OCI-LY7 (cell line): ENCODE results near the gene ZNF692. TPM values are rescaled to one million over a fixed set of nuclear protein-coding genes. Genes with fewer than 3 reads are reported as not detected.

Experiments
- BruUV-seq: library from RNA; stranded (reverse); fragments of 400-500 nt; replicated peaks from 2 replicates; lab custom pipeline; 2021; lab: Mats Ljungman, UMichigan
- CTCF ChIA-PET: fragments of 300-600 bp; sonication (Branson Sonifier 250); formaldehyde crosslinking; loops from one replicate; lab custom pipeline; 2022; ENCODE audit warnings: antibody characterized with exemption; ENCODE audit not compliant: unreplicated experiment; lab: Charles Lee
- POLR2A ChIA-PET: fragments of 300-600 bp; sonication (Branson Sonifier 250); formaldehyde crosslinking; loops from one replicate; lab custom pipeline; 2022; ENCODE audit warnings: antibody characterized with exemption; lab: Charles Lee
- DNase-seq: peaks from one replicate; pipeline ENCODE4 v3.0.0-alpha.2; 2015; ENCODE audit warnings: low spot score
- H2AFZ ChIP-seq: fragments of 200-600 bp; sonication (generic), shearing (Covaris generic); 2 replicates; pipeline ENCODE4 v1.6.1; 2014; ENCODE audit warnings: mild to moderate bottlenecking, antibody characterized with exemption, low read length, moderate library complexity
- H3K27ac ChIP-seq: fragments of 200-600 bp; sonication (generic); 2 replicates; pipeline ENCODE4 v1.5.1; 2014; ENCODE audit warnings: mixed run types, low read depth, mild to moderate bottlenecking, moderate library complexity, low read length, inconsistent platforms; ENCODE audit not compliant: poor library complexity, severe bottlenecking
- H3K36me3 ChIP-seq: fragments of 200-600 bp; sonication (generic); 2 replicates; pipeline ENCODE4 v1.6.1; 2014; ENCODE audit warnings: mild to moderate bottlenecking, antibody characterized with exemption, low read length, moderate library complexity, mixed read lengths; ENCODE audit not compliant: insufficient read depth
- H3K4me1 ChIP-seq: fragments of 200-600 bp; sonication (generic); 2 replicates; pipeline ENCODE4 v1.5.1; 2014; ENCODE audit warnings: mild to moderate bottlenecking, low read length; ENCODE audit not compliant: insufficient read depth, poor library complexity, severe bottlenecking
- H3K4me2 ChIP-seq: fragments of 200-600 bp; sonication (generic); 2 replicates; pipeline ENCODE4 v1.6.1; 2014; ENCODE audit warnings: mild to moderate bottlenecking, low read length
- H3K4me3 ChIP-seq: fragments of 200-600 bp; sonication (generic); 2 replicates; pipeline ENCODE4 v1.5.1; 2014; ENCODE audit warnings: mild to moderate bottlenecking, low read depth, low read length; ENCODE audit not compliant: poor library complexity, severe bottlenecking
- H3K79me2 ChIP-seq: fragments of 200-600 bp; sonication (generic); 2 replicates; pipeline ENCODE4 v1.6.1; 2016; ENCODE audit warnings: low read depth, mild to moderate bottlenecking, low read length, moderate library complexity, mixed read lengths; ENCODE audit not compliant: insufficient read depth
- H3K9me2 ChIP-seq: fragments of 200-600 bp; sonication (generic); 2 replicates; pipeline ENCODE4 v1.6.1; 2016; ENCODE audit warnings: mild to moderate bottlenecking, low read length, mixed read lengths; ENCODE audit not compliant: insufficient read depth
- H3K9me3 ChIP-seq: fragments of 200-600 bp; sonication (generic); 2 replicates; pipeline ENCODE4 v1.6.1; 2014; ENCODE audit warnings: mild to moderate bottlenecking, mixed run types, low read length, mixed read lengths
- H4K20me1 ChIP-seq: fragments of 200-600 bp; sonication (generic); 2 replicates; pipeline ENCODE4 v1.6.1; 2014; ENCODE audit warnings: mild to moderate bottlenecking, antibody characterized with exemption, low read length, moderate library complexity, mixed read lengths; ENCODE audit not compliant: insufficient read depth
- EZH2phosphoT487 ChIP-seq: fragments of 200-600 bp; sonication (generic); IDR thresholded peaks from 2 replicates; pipeline ENCODE4 v1.6.1; 2018; ENCODE audit warnings: low read depth, borderline replicate concordance, mild to moderate bottlenecking, mixed run types, antibody characterized with exemption, low read length, moderate library complexity, mixed read lengths
- intact Hi-C: fragments of 100-400 bp; cut with micrococcal nuclease; formaldehyde crosslinking; loops from one replicate; pipeline ENCODE4 v1.10.0; 2022; ENCODE audit not compliant: unreplicated experiment
- total RNA-seq, 2 experiments: library from RNA; depleted of rRNA in 1 of 2; stranded (reverse); fragments of >200 nt in 1 of 2; shearing (Covaris generic) in 1 of 2; gene quantifications; 2 replicates each; pipeline ENCODE4 v1.2.3, GENCODE V29; 2014 to 2022
- TF ChIP-seq, protein P1 (sequence below): fragments of 200-600 bp; sonication (generic); conservative IDR thresholded peaks from 2 replicates; pipeline ENCODE4 v1.5.1; 2014; ENCODE audit warnings: mild to moderate bottlenecking, antibody characterized with exemption, low read length, moderate library complexity, mixed read lengths

ZNF692 gene
- total RNA-seq, 2 experiments from 2014 or later: 65.0 to 67.4 TPM

DNA sequence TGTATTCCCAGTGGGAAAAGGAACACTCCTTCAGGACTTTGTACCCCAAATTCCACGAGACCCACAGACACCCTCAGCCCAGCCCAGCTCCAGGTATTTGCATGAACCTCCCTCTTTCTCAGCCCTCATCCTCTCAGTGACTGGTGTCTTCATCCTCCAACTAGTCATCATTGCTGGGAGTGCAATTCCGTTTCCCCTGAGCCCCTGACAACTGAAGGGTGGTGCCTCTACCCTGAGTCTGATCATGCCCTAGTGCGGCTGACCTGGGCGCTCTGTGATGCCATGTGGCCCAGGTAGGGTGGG lies 3.8 kb upstream of the ZNF692 start:
- no peaks in the 10 kb centered on the region for H3K36me3 ChIP-seq
- intact Hi-C loops: no loop called here
- peaks cover 24% of the 10 kb centered on the region for H3K4me1 ChIP-seq
- DNase-seq: peak; percentile 22
- H4K20me1 ChIP-seq: no peaks in the 10 kb centered on the region
- H2AFZ ChIP-seq: peak overlapping the region; percentile 50
- peak overlapping the region; percentile 63 for H3K4me3 ChIP-seq
- TF ChIP-seq, protein P1, sequence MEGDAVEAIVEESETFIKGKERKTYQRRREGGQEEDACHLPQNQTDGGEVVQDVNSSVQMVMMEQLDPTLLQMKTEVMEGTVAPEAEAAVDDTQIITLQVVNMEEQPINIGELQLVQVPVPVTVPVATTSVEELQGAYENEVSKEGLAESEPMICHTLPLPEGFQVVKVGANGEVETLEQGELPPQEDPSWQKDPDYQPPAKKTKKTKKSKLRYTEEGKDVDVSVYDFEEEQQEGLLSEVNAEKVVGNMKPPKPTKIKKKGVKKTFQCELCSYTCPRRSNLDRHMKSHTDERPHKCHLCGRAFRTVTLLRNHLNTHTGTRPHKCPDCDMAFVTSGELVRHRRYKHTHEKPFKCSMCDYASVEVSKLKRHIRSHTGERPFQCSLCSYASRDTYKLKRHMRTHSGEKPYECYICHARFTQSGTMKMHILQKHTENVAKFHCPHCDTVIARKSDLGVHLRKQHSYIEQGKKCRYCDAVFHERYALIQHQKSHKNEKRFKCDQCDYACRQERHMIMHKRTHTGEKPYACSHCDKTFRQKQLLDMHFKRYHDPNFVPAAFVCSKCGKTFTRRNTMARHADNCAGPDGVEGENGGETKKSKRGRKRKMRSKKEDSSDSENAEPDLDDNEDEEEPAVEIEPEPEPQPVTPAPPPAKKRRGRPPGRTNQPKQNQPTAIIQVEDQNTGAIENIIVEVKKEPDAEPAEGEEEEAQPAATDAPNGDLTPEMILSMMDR: no peak
- TF ChIP-seq EZH2phosphoT487: no peak
- H3K9me3 ChIP-seq: no peaks in the 10 kb centered on the region
- CTCF ChIA-PET: interaction anchor here (0.6 kb wide), 1 partner anchor 20 kb away, joined by 3 read pairs; no protein-coding TSS in a partner anchor
- peak overlapping the region; percentile 64 for H3K4me2 ChIP-seq
- no peaks in the 10 kb centered on the region for H3K9me2 ChIP-seq
- POLR2A ChIA-PET: interaction anchor here (1.3 to 2.4 kb wide), 4 partner anchors 10 to 41 kb away, joined by 3 to 18 read pairs (median 9); partner anchors contain the start of gene ZNF672
- no peak overlapping the region for H3K27ac ChIP-seq
- H3K79me2 ChIP-seq: peaks cover 3% of the 10 kb centered on the region; the same call in 1 of the 2 replicates
- no TSS peak for BruUV-seq

DNA sequence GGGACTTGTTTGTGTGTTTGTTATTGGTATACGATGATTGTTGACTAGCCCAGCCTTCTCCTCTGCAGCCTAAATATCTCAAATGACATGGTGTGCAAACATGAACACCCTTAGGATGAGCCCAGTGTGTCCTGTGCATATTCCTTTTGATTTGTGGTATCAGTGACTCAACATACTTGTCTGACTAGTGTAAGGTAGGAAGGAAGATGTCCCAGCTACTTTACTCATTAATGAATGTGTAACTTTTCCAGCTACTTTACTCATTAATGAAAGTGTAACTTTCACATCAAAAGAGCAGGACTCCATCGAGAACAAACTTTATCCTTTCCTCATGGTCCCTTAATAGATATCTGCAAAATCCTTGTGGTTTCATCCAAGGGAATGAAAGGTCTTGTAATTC lies 2.7 kb upstream of the ZNF692 start:
- BruUV-seq: no TSS peak
- Histone ChIP-seq H3K9me2 (no peaks in the 10 kb centered on the region), H3K27ac (no peak overlapping the region), H3K79me2 (peaks cover 11% of the 10 kb centered on the region; the same call in 1 of the 2 replicates), H3K36me3 (no peaks in the 10 kb centered on the region), H3K4me1 (peaks cover 34% of the 10 kb centered on the region), H2AFZ (no peak overlapping the region), H3K4me2 (no peak overlapping the region), H3K4me3 (no peak overlapping the region), H4K20me1 (no peaks in the 10 kb centered on the region), H3K9me3 (no peaks in the 10 kb centered on the region)
- TF ChIP-seq EZH2phosphoT487: no peak
- TF ChIP-seq, protein P1: no peak
- ChIA-PET POLR2A (interaction anchor here (0.6 to 4.2 kb wide), 7 partner anchors 11 to 36 kb away, joined by 3 to 31 read pairs (median 8); partner anchors contain the start of genes SH3BP5L and ZNF672), CTCF (no interaction called here)
- no peak for DNase-seq
- intact Hi-C loops: no loop called here

DNA sequence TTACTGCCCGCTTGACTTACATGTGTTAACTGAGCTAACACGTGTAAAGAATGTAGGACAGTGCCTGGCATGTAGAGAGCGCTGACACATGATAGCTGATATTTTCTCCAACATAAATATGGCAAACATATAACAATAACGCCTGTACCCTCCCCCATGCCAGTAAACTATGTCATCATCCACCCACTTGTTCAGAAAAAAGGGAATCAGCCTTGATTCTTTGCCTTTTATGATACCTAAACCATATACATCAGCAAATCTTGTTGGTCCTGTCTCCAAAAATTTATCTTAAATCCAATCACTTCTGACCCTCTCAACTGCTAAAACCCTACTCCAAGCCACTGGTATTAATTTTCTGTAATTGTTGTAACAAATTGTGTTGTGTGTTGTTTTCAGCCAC lies 1.1 kb upstream of the ZNF692 start:
- peaks cover 39% of the 10 kb centered on the region for H3K4me1 ChIP-seq
- no peaks in the 10 kb centered on the region for H4K20me1 ChIP-seq
- TF ChIP-seq EZH2phosphoT487: no peak
- TF ChIP-seq, protein P1: no peak
- DNase-seq: no peak
- H3K36me3 ChIP-seq: peaks cover 16% of the 10 kb centered on the region
- ChIA-PET POLR2A (interaction anchor here (0.6 to 4.2 kb wide), 10 partner anchors 11 to 1796 kb away, joined by 3 to 31 read pairs (median 8); partner anchors contain the start of genes PGBD2, SH3BP5L and ZNF672), CTCF (interaction anchor here (2.1 to 2.4 kb wide), 2 partner anchors 14 to 21 kb away, joined by 8 to 18 read pairs; no protein-coding TSS in a partner anchor)
- no peaks in the 10 kb centered on the region for H3K9me2 ChIP-seq
- no peak overlapping the region for H3K27ac ChIP-seq
- peaks cover 11% of the 10 kb centered on the region; the same call in 1 of the 2 replicates for H3K79me2 ChIP-seq
- peak overlapping the region; percentile 77 for H3K4me2 ChIP-seq
- no peak overlapping the region; the same call in 1 of the 2 replicates for H2AFZ ChIP-seq
- H3K4me3 ChIP-seq: peak overlapping the region; percentile 79
- no TSS peak for BruUV-seq
- H3K9me3 ChIP-seq: no peaks in the 10 kb centered on the region
- intact Hi-C loops: no loop called here
